HG03354 (cell line): Measurements from ENCODE around the gene PCP4L1.
"Not testable (repeated sequence)": the region's sequence is repeated elsewhere in the genome, so short reads cannot be mapped to it uniquely, and the experiment has no call there.

Experiments used
- ATAC-seq: cut with Tn5 transposase; IDR thresholded peaks from one replicate; pipeline ENCODE4 v1.9.1; 2021; ENCODE audit warnings: mild to moderate bottlenecking; ENCODE audit not compliant: unreplicated experiment, poor library complexity, severe bottlenecking

The PCP4L1 gene

GRCh38 chr1:161258439-161259344, at the start of gene PCP4L1:
Gene PCP4L1 (plus strand): TSS chr1:161258745. CDS start chr1:161258975, 230 bp downstream.
- peak; percentile 75 for ATAC-seq

- ATAC-seq = peak; percentile 79
These were observed 48.6 kb upstream of the PCP4L1 start for GRCh38 chr1:161209790-161210409.

- ATAC-seq = no peak
These were observed 44.2 kb upstream of the PCP4L1 start for GRCh38 chr1:161214369-161214768.

- no peak for ATAC-seq
These were observed 43.5 kb upstream of the PCP4L1 start, which contains the start of gene FCER1G for GRCh38 chr1:161215076-161215475. Gene FCER1G (plus strand): TSS chr1:161215295. CDS start chr1:161215322, 27 bp downstream.

- peak; percentile 85 for ATAC-seq
These were observed 41.4 kb upstream of the PCP4L1 start for GRCh38 chr1:161216945-161217712.

- no peak for ATAC-seq
These were observed 40.7 kb upstream of the PCP4L1 start for GRCh38 chr1:161217831-161218230.

- ATAC-seq = no peak
These were observed 40.1 kb upstream of the PCP4L1 start for GRCh38 chr1:161218301-161219077.

- no peak for ATAC-seq
These were observed 39.3 kb upstream of the PCP4L1 start for GRCh38 chr1:161219078-161219892.

GRCh38 chr1:161220002-161220401, 38.5 kb upstream of the PCP4L1 start:
- no peak for ATAC-seq

GRCh38 chr1:161222175-161223019, 36.1 kb upstream of the PCP4L1 start:
- ATAC-seq = no peak

GRCh38 chr1:161223805-161224694, 34.5 kb upstream of the PCP4L1 start:
- no peak for ATAC-seq

- not testable (repeated sequence) for ATAC-seq
These were observed 33.9 kb upstream of the PCP4L1 start for GRCh38 chr1:161224695-161225087.

- no peak for ATAC-seq
These were observed 33.4 kb upstream of the PCP4L1 start for GRCh38 chr1:161225178-161225533.

GRCh38 chr1:161225534-161226319, 32.8 kb upstream of the PCP4L1 start, which contains the start of gene TOMM40L:
Gene TOMM40L (plus strand): TSS chr1:161226060. CDS start chr1:161226490, 430 bp downstream.
- peak; percentile 98 for ATAC-seq

- no peak for ATAC-seq
These were observed 32.2 kb upstream of the PCP4L1 start for GRCh38 chr1:161226320-161226711.

- ATAC-seq = no peak
These were observed 31.8 kb upstream of the PCP4L1 start for GRCh38 chr1:161226759-161227158.
